GM10266 (cell line): ENCODE data around the gene C1R.

Experiments used
- DNase-seq: peaks from one replicate; pipeline ENCODE4 v3.0.0; 2012; ENCODE audit errors: extremely low spot score
- TF ChIP-seq, protein P1 (sequence below): IDR thresholded peaks from 2 replicates; pipeline ENCODE4 v1.5.1; 2012; ENCODE audit warnings: mild to moderate bottlenecking, low read depth; ENCODE audit not compliant: control insufficient read depth, insufficient read depth; ENCODE audit errors: missing control alignments

C1R gene

GRCh38 chr12:7096979-7097378, 4.7 kb upstream of the C1R start:
- TF ChIP-seq, protein P1, sequence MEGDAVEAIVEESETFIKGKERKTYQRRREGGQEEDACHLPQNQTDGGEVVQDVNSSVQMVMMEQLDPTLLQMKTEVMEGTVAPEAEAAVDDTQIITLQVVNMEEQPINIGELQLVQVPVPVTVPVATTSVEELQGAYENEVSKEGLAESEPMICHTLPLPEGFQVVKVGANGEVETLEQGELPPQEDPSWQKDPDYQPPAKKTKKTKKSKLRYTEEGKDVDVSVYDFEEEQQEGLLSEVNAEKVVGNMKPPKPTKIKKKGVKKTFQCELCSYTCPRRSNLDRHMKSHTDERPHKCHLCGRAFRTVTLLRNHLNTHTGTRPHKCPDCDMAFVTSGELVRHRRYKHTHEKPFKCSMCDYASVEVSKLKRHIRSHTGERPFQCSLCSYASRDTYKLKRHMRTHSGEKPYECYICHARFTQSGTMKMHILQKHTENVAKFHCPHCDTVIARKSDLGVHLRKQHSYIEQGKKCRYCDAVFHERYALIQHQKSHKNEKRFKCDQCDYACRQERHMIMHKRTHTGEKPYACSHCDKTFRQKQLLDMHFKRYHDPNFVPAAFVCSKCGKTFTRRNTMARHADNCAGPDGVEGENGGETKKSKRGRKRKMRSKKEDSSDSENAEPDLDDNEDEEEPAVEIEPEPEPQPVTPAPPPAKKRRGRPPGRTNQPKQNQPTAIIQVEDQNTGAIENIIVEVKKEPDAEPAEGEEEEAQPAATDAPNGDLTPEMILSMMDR: no peak

GRCh38 chr12:7096006-7096932, 4.0 kb upstream of the C1R start:
- no peak for DNase-seq
- TF ChIP-seq, protein P1: no peak

More at GRCh38 chr12:7096979-7097378, 4.7 kb upstream of the C1R start:
- no peak for DNase-seq

GRCh38 chr12:7093892-7094291, 1.6 kb upstream of the C1R start:
- DNase-seq: no peak
- TF ChIP-seq, protein P1: no peak

- no peak for DNase-seq
Observed at GRCh38 chr12:7093486-7093885, 1.2 kb upstream of the C1R start.

GRCh38 chr12:7092986-7093460, 778 bp upstream of the C1R start:
- no peak for DNase-seq
- TF ChIP-seq, protein P1: no peak

More at GRCh38 chr12:7093486-7093885, 1.2 kb upstream of the C1R start:
- TF ChIP-seq, protein P1: no peak

GRCh38 chr12:7091660-7092228, 501 bp downstream of the C1R start:
- peak; percentile 18 for DNase-seq
- TF ChIP-seq, protein P1: no peak

DNA sequence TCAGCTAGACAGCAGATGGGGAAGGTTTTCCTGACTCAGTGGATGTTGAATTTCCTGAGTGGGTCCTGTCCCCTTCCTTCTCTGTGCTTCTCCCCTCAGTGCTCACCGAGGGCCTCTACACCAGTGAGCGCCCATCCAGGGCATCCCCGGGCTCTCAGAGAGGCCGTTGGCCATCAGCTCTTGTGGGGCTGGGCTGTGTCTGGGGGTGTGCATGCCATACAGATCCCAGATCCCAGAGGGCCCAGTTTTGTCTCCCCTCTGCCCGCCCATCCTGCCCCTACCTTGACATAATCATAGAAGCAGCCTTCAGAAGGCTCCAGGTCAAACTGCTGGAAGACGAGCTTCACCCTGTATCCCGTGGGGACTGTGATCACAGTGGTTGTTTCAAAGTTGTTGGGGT, 1.1 kb downstream of the C1R start:
- TF ChIP-seq, protein P1: no peak
- no peak for DNase-seq
